K562 treated with DMSO at 1 percent for 24 hours (cell line): Measurements from ENCODE around the gene POGZ. TPM values are rescaled to one million over a fixed set of nuclear protein-coding genes. Genes with fewer than 3 reads are reported as not detected.

Experiments
- total RNA-seq: library from RNA; unstranded; fragments of 300-600 nt; gene quantifications from 2 replicates; pipeline ENCODE4 v1.2.3, GENCODE V29; 2022; ENCODE audit warnings: low read depth; ENCODE audit not compliant: insufficient read depth

The POGZ gene, protein sequence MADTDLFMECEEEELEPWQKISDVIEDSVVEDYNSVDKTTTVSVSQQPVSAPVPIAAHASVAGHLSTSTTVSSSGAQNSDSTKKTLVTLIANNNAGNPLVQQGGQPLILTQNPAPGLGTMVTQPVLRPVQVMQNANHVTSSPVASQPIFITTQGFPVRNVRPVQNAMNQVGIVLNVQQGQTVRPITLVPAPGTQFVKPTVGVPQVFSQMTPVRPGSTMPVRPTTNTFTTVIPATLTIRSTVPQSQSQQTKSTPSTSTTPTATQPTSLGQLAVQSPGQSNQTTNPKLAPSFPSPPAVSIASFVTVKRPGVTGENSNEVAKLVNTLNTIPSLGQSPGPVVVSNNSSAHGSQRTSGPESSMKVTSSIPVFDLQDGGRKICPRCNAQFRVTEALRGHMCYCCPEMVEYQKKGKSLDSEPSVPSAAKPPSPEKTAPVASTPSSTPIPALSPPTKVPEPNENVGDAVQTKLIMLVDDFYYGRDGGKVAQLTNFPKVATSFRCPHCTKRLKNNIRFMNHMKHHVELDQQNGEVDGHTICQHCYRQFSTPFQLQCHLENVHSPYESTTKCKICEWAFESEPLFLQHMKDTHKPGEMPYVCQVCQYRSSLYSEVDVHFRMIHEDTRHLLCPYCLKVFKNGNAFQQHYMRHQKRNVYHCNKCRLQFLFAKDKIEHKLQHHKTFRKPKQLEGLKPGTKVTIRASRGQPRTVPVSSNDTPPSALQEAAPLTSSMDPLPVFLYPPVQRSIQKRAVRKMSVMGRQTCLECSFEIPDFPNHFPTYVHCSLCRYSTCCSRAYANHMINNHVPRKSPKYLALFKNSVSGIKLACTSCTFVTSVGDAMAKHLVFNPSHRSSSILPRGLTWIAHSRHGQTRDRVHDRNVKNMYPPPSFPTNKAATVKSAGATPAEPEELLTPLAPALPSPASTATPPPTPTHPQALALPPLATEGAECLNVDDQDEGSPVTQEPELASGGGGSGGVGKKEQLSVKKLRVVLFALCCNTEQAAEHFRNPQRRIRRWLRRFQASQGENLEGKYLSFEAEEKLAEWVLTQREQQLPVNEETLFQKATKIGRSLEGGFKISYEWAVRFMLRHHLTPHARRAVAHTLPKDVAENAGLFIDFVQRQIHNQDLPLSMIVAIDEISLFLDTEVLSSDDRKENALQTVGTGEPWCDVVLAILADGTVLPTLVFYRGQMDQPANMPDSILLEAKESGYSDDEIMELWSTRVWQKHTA (N-terminal part only)
- 22.3 and 28.9 TPM in 2 replicates for total RNA-seq

DNA sequence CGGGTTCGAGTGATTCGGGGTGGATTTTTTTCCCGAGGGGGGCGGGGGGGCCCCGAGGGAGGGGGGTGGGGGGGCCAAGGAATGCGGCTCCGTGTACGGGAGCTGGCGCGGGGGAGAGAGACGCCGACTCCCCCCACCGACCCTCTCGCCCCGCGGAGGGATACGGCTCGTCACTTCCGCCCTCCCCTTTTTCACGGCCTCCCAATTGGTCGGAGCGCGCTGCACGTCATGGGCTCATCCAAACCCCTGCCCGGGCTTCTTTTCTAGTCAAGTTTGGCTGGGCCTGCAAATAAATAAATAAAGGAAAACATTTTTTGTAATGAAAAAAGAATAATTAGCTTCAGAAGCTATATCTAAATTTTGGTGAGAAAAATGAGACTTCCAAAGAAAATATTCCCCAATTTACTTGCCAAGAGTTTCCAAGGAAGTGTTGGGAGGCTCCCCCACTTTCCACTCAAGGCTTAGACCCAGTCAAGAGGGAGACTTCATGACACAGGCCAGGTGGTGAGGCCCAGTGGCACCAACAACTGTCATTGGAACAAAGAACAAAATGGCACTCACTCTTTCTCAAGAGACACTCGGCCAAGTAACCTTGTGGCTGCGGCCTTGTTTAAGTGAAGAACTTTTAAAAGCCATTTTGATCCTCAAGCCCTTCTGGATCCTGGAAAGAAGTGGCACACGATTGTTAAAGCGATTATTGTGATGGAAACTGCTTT, at the start of gene POGZ:
Gene POGZ (minus strand): TSS at position 164 of the 716 bp plus-strand sequence. CDS start 17,290 bp downstream, outside the sequence.

DNA sequence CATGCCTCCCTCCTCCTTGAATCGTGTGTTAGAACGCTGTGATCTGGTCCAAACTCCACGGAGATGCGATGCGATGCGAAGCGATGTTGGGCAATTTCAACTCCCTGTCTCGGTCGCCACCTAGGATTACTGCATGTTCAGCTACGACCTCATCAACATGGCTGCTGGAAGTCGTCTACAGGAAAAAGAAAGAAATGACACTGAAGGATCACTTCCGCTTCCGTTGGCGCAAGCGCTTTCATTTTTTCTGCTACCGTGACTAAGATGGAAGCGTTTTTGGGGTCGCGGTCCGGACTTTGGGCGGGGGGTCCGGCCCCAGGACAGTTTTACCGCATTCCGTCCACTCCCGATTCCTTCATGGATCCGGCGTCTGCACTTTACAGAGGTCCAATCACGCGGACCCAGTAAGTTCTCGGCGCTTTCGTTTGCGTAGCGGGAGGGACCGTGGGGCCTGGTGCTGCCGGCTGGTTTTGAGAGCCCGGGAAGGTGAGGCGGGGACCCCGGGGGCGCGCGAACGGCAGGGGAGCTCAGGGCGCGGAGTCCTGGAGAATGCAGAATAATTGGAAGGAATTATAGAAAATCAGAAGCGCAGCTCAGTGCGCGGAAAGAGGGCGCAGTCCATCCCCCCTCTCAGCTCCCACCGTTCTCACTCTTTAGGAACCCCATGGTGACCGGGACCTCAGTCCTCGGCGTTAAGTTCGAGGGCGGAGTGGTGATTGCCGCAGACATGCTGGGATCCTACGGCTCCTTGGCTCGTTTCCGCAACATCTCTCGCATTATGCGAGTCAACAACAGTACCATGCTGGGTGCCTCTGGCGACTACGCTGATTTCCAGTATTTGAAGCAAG, 59.7 kb downstream of the POGZ start, which contains the start of gene PSMB4:
Gene PSMB4 (plus strand): TSS at position 250 of the 848 bp plus-strand sequence. CDS start 15 bp downstream, at position 265.

DNA sequence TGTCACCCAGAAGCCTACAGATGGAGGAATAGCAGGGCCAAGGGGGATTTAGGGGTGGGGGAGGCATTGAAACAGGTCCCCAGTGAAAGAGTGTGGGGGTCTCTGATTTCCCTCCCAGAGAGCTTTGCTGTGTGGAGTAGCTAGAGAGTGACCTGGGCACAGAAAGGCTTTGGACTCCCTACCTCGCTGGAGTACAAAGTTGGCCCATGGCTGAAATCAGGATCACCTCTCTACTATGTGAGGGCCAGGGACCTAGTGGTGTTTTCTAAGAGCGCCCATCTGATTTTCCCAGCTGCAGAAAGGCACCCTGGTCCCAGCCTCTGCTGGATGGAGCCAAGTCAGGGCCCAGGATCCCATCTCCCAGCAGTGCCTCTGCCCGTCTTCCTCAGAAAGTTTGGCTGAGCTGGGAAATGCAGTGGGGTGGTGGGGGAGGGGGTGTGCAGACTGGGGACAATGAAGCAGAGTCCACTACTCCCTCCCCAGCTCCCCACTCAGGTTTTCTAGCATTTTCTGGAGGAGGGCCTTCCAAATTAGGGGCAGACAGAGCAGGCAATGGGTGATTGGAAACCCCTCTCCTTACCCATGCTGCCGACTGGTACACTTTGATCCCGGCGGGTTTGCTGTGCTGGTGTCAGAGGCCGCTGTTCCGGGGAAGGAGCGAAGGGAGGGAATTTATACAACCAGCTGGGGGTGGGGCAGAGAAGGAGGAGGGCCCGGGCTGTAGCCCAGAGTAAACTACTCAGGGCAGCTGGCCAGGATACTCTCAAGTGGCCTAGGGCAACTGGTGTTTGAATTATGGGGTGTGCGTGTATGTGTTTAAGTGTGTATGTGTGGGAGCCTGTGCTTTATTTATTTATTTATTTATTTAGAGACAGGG, 87.0 kb downstream of the POGZ start, which contains the start of gene SELENBP1:
Gene SELENBP1 (minus strand): TSS at position 648 of the 877 bp plus-strand sequence. CDS start 64 bp downstream, at position 584.

Other genes starting within 250 kb of the POGZ start
- 331 and 341 TPM in 2 replicates for gene PSMD4, start 204.8 kb downstream of the POGZ start, total RNA-seq
- gene ZNF687, start 177.2 kb downstream of the POGZ start, total RNA-seq, result 40.9 and 43.8 TPM in 2 replicates
- 58.2 and 61.3 TPM in 2 replicates for gene PI4KB, start 132.1 kb downstream of the POGZ start, total RNA-seq
- gene RFX5, start 112.2 kb downstream of the POGZ start, total RNA-seq, result 20.3 and 25.1 TPM in 2 replicates
- gene SELENBP1, start 86.8 kb downstream of the POGZ start, total RNA-seq, result 52.9 TPM in 2 replicates
- 494 and 537 TPM in 2 replicates for gene PSMB4, start 59.9 kb downstream of the POGZ start, total RNA-seq
- 0.36 and 0.44 TPM in 2 replicates for gene CGN, start 51.9 kb upstream of the POGZ start, total RNA-seq
- gene TUFT1, start 80.8 kb upstream of the POGZ start, total RNA-seq, result 9.8 and 10.0 TPM in 2 replicates
- 5.2 and 6.2 TPM in 2 replicates for gene SNX27, start 152.6 kb upstream of the POGZ start, total RNA-seq